Fibroblast of lung (primary cell): ENCODE measurements around the gene MAGI2. TPM values are rescaled to one million over a fixed set of nuclear protein-coding genes. Genes with fewer than 3 reads are reported as not detected.

Experiments
- DNase-seq, 2 donors: peaks; one replicate each; pipeline versions ENCODE4 v3.0.0 to v3.0.0-alpha.2; 2010; ENCODE audit warnings: low read depth in 2 of 2
- H2AFZ ChIP-seq: 2 replicates; pipeline ENCODE4 v1.5.1; 2012; ENCODE audit warnings: low read length, control low read depth, inconsistent platforms
- H3K27ac ChIP-seq: 2 replicates; pipeline ENCODE4 v1.5.1; 2011; ENCODE audit warnings: low read length, control low read depth; ENCODE audit not compliant: insufficient read depth
- H3K27me3 ChIP-seq: 2 replicates; pipeline ENCODE4 v1.5.1; 2011; ENCODE audit warnings: mild to moderate bottlenecking, low read length; ENCODE audit not compliant: control insufficient read depth, insufficient read depth
- H3K36me3 ChIP-seq: 2 replicates; pipeline ENCODE4 v1.5.1; 2011; ENCODE audit warnings: low read length; ENCODE audit not compliant: control insufficient read depth, insufficient read depth
- H3K4me1 ChIP-seq: 2 replicates; pipeline ENCODE4 v1.5.1; 2011; ENCODE audit warnings: low read length; ENCODE audit not compliant: control insufficient read depth, insufficient read depth; ENCODE audit errors: extremely low read depth
- H3K4me2 ChIP-seq: 2 replicates; pipeline ENCODE4 v1.5.1; 2011; ENCODE audit warnings: low read length, control low read depth; ENCODE audit not compliant: insufficient read depth; ENCODE audit errors: extremely low read depth
- H3K4me3 ChIP-seq, 4 experiments: fragments of 200-600 bp in 1 of 4; sonication (generic) in 1 of 4; replicated peaks in 1 of 4; 2 replicates each; pipeline ENCODE4 v1.5.1; 2011 to 2016; ENCODE audit warnings: low read length in 4 of 4, low read depth in 3 of 4, mild to moderate bottlenecking in 3 of 4, control low read depth in 2 of 4, inconsistent platforms in 1 of 4, mixed read lengths in 1 of 4; ENCODE audit not compliant: insufficient read depth in 1 of 4; ENCODE audit errors: control extremely low read depth in 1 of 4
- H3K79me2 ChIP-seq: 2 replicates; pipeline ENCODE4 v1.5.1; 2012; ENCODE audit warnings: mild to moderate bottlenecking, low read length, inconsistent platforms; ENCODE audit not compliant: control insufficient read depth, insufficient read depth
- H3K9ac ChIP-seq: 2 replicates; pipeline ENCODE4 v1.5.1; 2011; ENCODE audit warnings: mild to moderate bottlenecking, low read length, control low read depth; ENCODE audit not compliant: insufficient read depth
- H3K9me3 ChIP-seq: 2 replicates; pipeline ENCODE4 v1.5.1; 2012; ENCODE audit warnings: low read depth, low read length; ENCODE audit not compliant: control insufficient read depth, insufficient read depth
- H4K20me1 ChIP-seq: 2 replicates; pipeline ENCODE4 v1.5.1; 2011; ENCODE audit warnings: low read length; ENCODE audit not compliant: control insufficient read depth, insufficient read depth; ENCODE audit errors: extremely low read depth
- EZH2 ChIP-seq: IDR thresholded peaks from 2 replicates; pipeline ENCODE4 v1.5.1; 2012; ENCODE audit warnings: low read length, control low read depth, mild to moderate bottlenecking; ENCODE audit errors: missing control alignments
- polyA plus RNA-seq, 2 donors: library from polyadenylated mRNA; depleted of rRNA in 1 of 2; stranded (reverse) in 1 of 2; unstranded in 1 of 2; fragments of >200 nt; gene quantifications; 2 replicates each; pipeline ENCODE4 v1.2.1, GENCODE V29; 2011 to 2012; ENCODE audit warnings: missing spikeins in 1 of 2
- total RNA-seq: library from RNA; depleted of rRNA; stranded (reverse); fragments of >200 nt; gene quantifications from 2 replicates; pipeline ENCODE4 v1.2.1, GENCODE V29; 2014
- TF ChIP-seq, protein P1 (sequence below), 2 donors: IDR thresholded peaks in 1 of 2; conservative IDR thresholded peaks in 1 of 2; 1 replicate in 1 of 2; 2 replicates in 1 of 2; pipeline ENCODE4 v1.5.1; 2011 to 2012; ENCODE audit warnings: low read length in 2 of 2, control low read depth in 1 of 2, inconsistent platforms in 1 of 2, low read depth in 1 of 2, mild to moderate bottlenecking in 1 of 2

MAGI2 gene
- total and polyA plus RNA-seq, 2 donors (not counting 1 experiment from before 2014, with no cell fraction given): 1.8 to 17.0 TPM

DNA sequence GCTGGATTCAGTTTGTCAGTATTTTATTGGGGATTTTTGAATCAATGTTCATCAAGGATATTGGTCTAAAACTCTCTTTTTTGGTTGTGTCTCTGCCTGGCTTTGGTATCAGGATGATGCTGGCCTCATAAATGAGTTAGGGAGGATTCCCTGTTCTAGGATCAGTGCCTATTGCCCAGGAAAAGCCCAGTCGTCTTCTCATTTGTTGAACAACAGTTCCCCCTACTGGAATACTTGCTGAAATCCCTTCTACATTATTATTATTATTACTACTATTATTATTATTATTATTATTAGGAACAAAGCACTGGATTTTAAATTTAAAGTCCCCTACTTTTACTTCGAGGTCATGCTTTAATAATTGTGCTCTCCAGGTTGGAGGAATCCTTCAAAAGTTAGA lies 528.9 kb downstream of the MAGI2 start:
- H2AFZ ChIP-seq: no peak overlapping the region
- DNase-seq: peak; percentile 17 to 54

DNA sequence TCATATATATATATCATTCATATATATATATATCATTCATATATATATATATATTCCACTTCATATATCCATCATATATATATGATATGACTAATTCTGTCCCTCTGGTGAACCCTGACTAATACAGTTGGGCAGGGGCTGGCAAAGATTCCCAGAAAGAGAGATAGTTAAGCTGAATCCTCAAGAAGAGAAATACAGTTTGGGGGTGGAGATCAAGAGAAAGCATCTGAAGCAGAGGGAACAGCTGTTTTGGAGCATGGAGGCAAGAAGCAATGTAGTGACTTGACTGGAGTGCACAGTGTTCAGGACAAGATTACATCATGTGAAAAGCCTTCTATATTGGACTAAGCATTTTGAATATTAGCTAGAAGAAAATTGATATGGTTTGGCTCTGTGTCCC lies 540.7 kb downstream of the MAGI2 start:
- Histone ChIP-seq H3K27ac (no peak overlapping the region), H3K9me3 (no peaks in the 10 kb centered on the region), H3K79me2 (no peaks in the 10 kb centered on the region), H3K36me3 (no peaks in the 10 kb centered on the region), H3K4me3 (no peak overlapping the region), H3K27me3 (no peaks in the 10 kb centered on the region), H3K4me1 (no peaks in the 10 kb centered on the region), H4K20me1 (no peaks in the 10 kb centered on the region), H3K4me2 (no peak overlapping the region), H3K9ac (no peak overlapping the region), H2AFZ (no peak overlapping the region)
- peak; percentile 10 to 29 for DNase-seq
- no peak for TF ChIP-seq EZH2
- TF ChIP-seq, protein P1, sequence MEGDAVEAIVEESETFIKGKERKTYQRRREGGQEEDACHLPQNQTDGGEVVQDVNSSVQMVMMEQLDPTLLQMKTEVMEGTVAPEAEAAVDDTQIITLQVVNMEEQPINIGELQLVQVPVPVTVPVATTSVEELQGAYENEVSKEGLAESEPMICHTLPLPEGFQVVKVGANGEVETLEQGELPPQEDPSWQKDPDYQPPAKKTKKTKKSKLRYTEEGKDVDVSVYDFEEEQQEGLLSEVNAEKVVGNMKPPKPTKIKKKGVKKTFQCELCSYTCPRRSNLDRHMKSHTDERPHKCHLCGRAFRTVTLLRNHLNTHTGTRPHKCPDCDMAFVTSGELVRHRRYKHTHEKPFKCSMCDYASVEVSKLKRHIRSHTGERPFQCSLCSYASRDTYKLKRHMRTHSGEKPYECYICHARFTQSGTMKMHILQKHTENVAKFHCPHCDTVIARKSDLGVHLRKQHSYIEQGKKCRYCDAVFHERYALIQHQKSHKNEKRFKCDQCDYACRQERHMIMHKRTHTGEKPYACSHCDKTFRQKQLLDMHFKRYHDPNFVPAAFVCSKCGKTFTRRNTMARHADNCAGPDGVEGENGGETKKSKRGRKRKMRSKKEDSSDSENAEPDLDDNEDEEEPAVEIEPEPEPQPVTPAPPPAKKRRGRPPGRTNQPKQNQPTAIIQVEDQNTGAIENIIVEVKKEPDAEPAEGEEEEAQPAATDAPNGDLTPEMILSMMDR (conservative IDR thresholded peaks at IDR 0.05 in 1 of 2, IDR thresholded peaks at IDR 0.05 in 1 of 2; ENCODE audit: low read depth in 1 of 2, low read length in 2 of 2): no peak

More for the DNA sequence above, 528.9 kb downstream of the MAGI2 start:
- Histone ChIP-seq H3K9ac (no peak overlapping the region), H4K20me1 (no peaks in the 10 kb centered on the region), H3K4me3 (no peak overlapping the region), H3K4me2 (no peak overlapping the region), H3K9me3 (no peaks in the 10 kb centered on the region), H3K36me3 (no peaks in the 10 kb centered on the region), H3K27ac (no peak overlapping the region), H3K79me2 (no peaks in the 10 kb centered on the region), H3K27me3 (no peaks in the 10 kb centered on the region), H3K4me1 (no peaks in the 10 kb centered on the region)
- TF ChIP-seq, protein P1 (conservative IDR thresholded peaks at IDR 0.05 in 1 of 2, IDR thresholded peaks at IDR 0.05 in 1 of 2; ENCODE audit: low read depth in 1 of 2, low read length in 2 of 2): peak in 1 of 2 donors; percentile 33
- TF ChIP-seq EZH2: no peak

DNA sequence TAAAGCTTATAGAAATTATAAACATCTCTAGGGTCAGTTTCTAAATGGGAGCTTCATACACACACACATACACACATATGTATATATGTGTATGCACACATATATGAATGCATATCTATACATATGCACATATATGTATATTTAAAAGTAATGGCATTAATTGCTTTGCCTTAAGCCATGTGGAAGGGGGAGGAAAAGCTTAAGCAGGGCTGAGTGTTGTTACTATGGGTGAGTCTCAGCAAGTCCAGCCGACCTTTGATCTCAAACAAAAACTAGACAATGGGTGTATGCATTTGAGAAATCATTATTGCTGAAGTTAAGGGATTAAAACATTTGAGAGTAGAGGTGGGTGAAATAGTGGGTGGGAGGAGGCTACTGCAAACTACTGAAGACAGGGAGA lies 546.7 kb downstream of the MAGI2 start:
- TF ChIP-seq, protein P1 (conservative IDR thresholded peaks at IDR 0.05 in 1 of 2, IDR thresholded peaks at IDR 0.05 in 1 of 2; ENCODE audit: low read depth in 1 of 2, low read length in 2 of 2): no peak
- TF ChIP-seq EZH2: no peak
- no peak overlapping the region for H3K4me2 ChIP-seq
- H3K79me2 ChIP-seq: no peaks in the 10 kb centered on the region
- no peaks in the 10 kb centered on the region for H3K9me3 ChIP-seq
- no peaks in the 10 kb centered on the region for H3K27me3 ChIP-seq
- DNase-seq: no peak
- H3K4me3 ChIP-seq: no peak overlapping the region
- H3K4me1 ChIP-seq: no peaks in the 10 kb centered on the region
- H3K9ac ChIP-seq: no peak overlapping the region
- no peaks in the 10 kb centered on the region for H4K20me1 ChIP-seq
- no peak overlapping the region for H2AFZ ChIP-seq
- H3K27ac ChIP-seq: no peak overlapping the region
- H3K36me3 ChIP-seq: no peaks in the 10 kb centered on the region
